Transverse colon (tissue), 4 donors: Measurements from ENCODE around the gene PRRG3. TPM values are rescaled to one million over a fixed set of nuclear protein-coding genes. Genes with fewer than 3 reads are reported as not detected.

Source experiments
- DNase-seq: peaks from one replicate; pipeline ENCODE4 v3.0.0-alpha.2; 2019
- H3K27ac ChIP-seq, 4 donors: fragments of 200-600 bp; sonication (generic); 2 replicates each; pipeline ENCODE4 v1.5.1; 2016 to 2018; ENCODE audit warnings: inconsistent platforms in 4 of 4
- H3K27me3 ChIP-seq: fragments of 200-600 bp; sonication (generic); 2 replicates; pipeline ENCODE4 v1.5.1; 2017; ENCODE audit warnings: inconsistent platforms
- H3K36me3 ChIP-seq, 4 donors: fragments of 200-600 bp; sonication (generic); 2 replicates each; pipeline ENCODE4 v1.5.1; 2017 to 2019; ENCODE audit warnings: inconsistent platforms in 4 of 4
- H3K4me1 ChIP-seq, 4 donors: fragments of 200-600 bp; sonication (generic); 2 replicates each; pipeline ENCODE4 v1.5.1; 2017 to 2020; ENCODE audit warnings: inconsistent platforms in 4 of 4
- H3K4me3 ChIP-seq, 4 donors: fragments of 200-600 bp; sonication (generic); 1 replicate in 1 of 4; 2 replicates in 3 of 4; pipeline versions ENCODE4 v1.5.1 to v1.6.1; 2017 to 2019; ENCODE audit warnings: inconsistent platforms in 4 of 4
- H3K9me3 ChIP-seq, 2 donors: fragments of 200-600 bp; sonication (generic); 2 replicates each; pipeline ENCODE4 v1.5.1; 2017 to 2019; ENCODE audit warnings: inconsistent platforms in 2 of 2
- EP300 ChIP-seq: sonication (generic); formaldehyde crosslinking; IDR thresholded peaks from one replicate; pipeline ENCODE4 v1.6.1; 2017; ENCODE audit warnings: antibody characterized with exemption, low read depth
- POLR2A ChIP-seq: fragments of 450-650 bp; IDR thresholded peaks from one replicate; pipeline ENCODE4 v1.6.1; 2016; ENCODE audit warnings: antibody characterized with exemption, mild to moderate bottlenecking, moderate library complexity
- POLR2AphosphoS5 ChIP-seq, 3 donors: sonication (generic); formaldehyde crosslinking; IDR thresholded peaks; one replicate each; pipeline ENCODE4 v1.6.1; 2016; ENCODE audit warnings: antibody characterized with exemption in 3 of 3
- WGBS, 2 donors: methylation state at CpG; one replicate each; pipeline ENCODE4 v1.1.5; 2018; ENCODE audit warnings: low coverage in 1 of 2; 5-methylcytosine and 5-hydroxymethylcytosine counted together
- in situ Hi-C, 4 donors: fragments of 200-750 bp; cut with MboI; loops; one replicate each; pipeline versions ENCODE4 v1.15.0 to v1.15.1; 2017; ENCODE audit warnings: low sequenced_read_pairs in 3 of 4, low pct_ligation_motif_present in 1 of 4, low pct_unique_long_range_greater_than_20kb in 1 of 4
- intact Hi-C: fragments of 100-400 bp; cut with DNase I; formaldehyde crosslinking; loops from one replicate; pipeline ENCODE4 v1.15.1; 2023; ENCODE audit warnings: low total_unique reads
- total RNA-seq, 4 donors: library from RNA; depleted of rRNA; stranded (reverse); fragments of >200 nt; gene quantifications; one replicate each; pipeline ENCODE4 v1.1.0, GENCODE V29; 2016
- TF ChIP-seq, protein P1 (sequence below), 5 experiments: fragments of 200-600 bp in 3 of 5; fragments of 450-650 bp in 2 of 5; sonication (generic) in 3 of 5; IDR thresholded peaks; 1 replicate in 2 of 5; 2 replicates in 3 of 5; pipeline ENCODE4 v1.5.1; 2016 to 2017; ENCODE audit warnings: antibody characterized with exemption in 5 of 5, inconsistent platforms in 3 of 5, mild to moderate bottlenecking in 2 of 5, moderate library complexity in 1 of 5

The PRRG3 gene
- total RNA-seq, result 1 to 10 TPM in 2 of 4 donors, under 1 TPM in 1, not detected in 1; 0.68 to 3.2 (median 1.8) TPM

DNA sequence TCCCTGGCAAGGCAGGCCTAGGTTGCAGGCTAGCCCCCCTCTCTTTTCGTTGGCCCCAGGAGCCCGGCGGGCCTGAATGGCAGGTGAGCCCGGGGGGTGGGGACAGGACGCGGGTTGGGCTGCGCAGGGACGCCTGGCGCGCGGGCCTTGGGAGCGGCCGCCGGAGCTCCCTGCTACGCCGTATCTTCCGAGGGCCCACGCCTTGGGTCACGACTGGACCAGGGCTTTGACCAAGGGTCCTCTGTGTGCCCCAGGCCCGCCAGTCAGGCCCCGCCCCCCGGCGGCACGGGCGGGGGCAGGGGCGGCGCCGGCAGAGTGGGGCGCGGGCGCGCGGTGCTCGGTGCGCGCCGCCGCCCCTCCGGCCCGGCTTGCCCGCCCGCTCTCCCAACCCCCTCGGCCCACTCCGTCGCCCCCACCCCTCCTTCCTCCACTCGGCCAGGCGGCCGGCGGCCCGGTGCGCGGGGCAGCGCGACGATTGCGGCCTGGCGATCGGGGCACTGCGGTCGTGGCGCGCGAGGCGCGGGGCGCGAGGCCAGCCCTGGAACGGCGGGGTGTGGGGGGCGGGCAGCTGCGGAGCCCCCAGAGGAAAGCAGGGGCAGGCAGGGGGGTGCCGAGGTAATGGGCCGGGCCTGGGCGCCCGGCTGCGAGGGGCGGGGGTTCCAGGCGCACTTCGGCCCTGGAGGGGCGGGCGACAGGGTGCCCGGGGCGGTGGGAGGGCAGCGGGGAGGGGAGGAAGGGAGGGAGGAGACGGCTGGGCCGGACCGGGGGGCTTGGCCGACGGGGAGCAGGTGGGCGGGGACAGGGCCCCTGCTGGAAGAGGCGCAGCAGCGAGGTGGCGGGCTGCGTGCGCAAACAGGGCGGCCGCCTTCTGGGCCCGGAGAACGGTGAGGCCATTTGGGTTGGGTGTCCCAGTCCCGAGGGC lies at the start of gene PRRG3:
Gene PRRG3, plus strand, starts transcription at position 798 of the 922 bp plus-strand sequence. CDS start 3,357 bp downstream, outside the sequence.
- no peak for TF ChIP-seq POLR2A
- H3K27ac ChIP-seq, result no peak within 1 kb of the TSS
- peaks cover 6% of the 10 kb centered on the region for H3K27me3 ChIP-seq
- no peak within 1 kb of the TSS for H3K4me3 ChIP-seq
- 60% methylated on average over 80 of the region's 100 CpGs; no CpG with 5 or more reads in 1 of the 2 donors for WGBS, 2 donors
- H3K4me1 ChIP-seq, result no peaks in the 10 kb centered on the region
- in situ Hi-C loops (loop anchor here in 1 of 4 donors (25.0 kb wide), 1 partner anchor 533 kb away; no protein-coding TSS in a partner anchor), intact Hi-C loops (no loop called here)
- DNase-seq, result no peak
- no peaks in the 10 kb centered on the region for H3K9me3 ChIP-seq
- H3K36me3 ChIP-seq, result no peaks in the 10 kb centered on the region

DNA sequence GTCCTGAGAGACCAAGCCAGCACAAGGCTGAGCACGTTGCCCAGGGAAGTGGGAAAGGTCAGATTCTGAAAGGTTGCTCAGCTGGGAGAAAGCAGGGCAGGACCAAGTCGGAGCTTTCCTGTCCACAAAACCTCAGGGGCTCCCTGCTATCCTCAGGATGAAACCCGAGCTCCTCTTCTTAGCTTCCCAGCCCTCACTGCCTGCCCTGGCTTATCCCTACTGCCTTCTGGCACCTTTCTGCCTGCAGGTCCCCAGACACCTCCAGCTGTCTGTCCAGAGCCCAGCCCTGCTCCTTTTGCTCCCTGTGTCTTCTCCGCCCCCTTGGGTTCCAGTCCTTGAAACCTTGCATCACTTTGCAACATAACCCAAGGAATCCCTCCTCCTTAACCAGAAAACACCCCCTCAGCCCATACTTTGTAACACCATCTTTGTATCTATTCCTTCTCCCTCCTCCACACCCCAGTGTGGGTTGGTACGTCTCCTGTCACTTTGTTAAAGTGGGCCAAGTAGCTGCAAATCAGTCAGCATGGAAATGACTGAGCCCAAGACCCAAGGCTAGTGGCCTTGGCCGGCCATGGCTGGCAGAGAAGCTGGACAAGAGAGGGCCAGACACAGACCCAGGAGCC lies 20.0 kb upstream of the PRRG3 start:
- no peaks in the 10 kb centered on the region for H3K36me3 ChIP-seq
- H3K9me3 ChIP-seq, result no peaks in the 10 kb centered on the region
- intact Hi-C loops (no loop called here), in situ Hi-C loops (loop anchor here in 2 of 4 donors (10.0 to 25.0 kb wide), 2 partner anchors 513 to 520 kb away; no protein-coding TSS in a partner anchor)
- no peak for DNase-seq
- H3K27me3 ChIP-seq, result no peaks in the 10 kb centered on the region
- H3K4me3 ChIP-seq, result no peak overlapping the region
- TF ChIP-seq POLR2AphosphoS5 (IDR thresholded peaks at IDR 0.05), result no peak
- TF ChIP-seq, protein P1, sequence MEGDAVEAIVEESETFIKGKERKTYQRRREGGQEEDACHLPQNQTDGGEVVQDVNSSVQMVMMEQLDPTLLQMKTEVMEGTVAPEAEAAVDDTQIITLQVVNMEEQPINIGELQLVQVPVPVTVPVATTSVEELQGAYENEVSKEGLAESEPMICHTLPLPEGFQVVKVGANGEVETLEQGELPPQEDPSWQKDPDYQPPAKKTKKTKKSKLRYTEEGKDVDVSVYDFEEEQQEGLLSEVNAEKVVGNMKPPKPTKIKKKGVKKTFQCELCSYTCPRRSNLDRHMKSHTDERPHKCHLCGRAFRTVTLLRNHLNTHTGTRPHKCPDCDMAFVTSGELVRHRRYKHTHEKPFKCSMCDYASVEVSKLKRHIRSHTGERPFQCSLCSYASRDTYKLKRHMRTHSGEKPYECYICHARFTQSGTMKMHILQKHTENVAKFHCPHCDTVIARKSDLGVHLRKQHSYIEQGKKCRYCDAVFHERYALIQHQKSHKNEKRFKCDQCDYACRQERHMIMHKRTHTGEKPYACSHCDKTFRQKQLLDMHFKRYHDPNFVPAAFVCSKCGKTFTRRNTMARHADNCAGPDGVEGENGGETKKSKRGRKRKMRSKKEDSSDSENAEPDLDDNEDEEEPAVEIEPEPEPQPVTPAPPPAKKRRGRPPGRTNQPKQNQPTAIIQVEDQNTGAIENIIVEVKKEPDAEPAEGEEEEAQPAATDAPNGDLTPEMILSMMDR (IDR thresholded peaks at IDR 0.05), result no peak
- no peak for TF ChIP-seq POLR2A
- TF ChIP-seq EP300, result no peak
- H3K4me1 ChIP-seq, result no peaks in the 10 kb centered on the region
- no peak overlapping the region for H3K27ac ChIP-seq
- WGBS, 2 donors, result 58 to 100% methylated on average over 1 to 6 of the region's 6 CpGs

DNA sequence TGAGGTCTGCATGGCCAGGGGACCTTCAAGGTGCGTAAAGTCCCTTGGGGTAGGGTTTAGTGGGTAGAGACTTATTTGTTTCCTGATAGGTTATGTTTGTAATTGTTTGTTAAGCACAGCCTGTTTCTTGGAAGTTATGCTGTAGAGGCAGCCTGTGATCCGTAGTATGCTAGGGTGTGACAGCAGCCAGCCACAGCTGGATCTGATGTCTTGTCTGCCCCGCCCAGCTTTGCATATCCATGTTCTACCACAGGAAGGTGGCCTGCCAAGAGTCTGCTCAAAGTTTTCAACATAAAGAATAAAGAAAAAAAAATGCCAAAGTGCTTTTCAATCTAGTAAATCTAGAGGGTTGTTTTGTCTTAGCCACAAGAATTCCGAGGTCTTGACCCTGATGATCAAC lies 19.1 kb upstream of the PRRG3 start:
- H3K27ac ChIP-seq, result no peak overlapping the region
- no peaks in the 10 kb centered on the region for H3K36me3 ChIP-seq
- DNase-seq, result no peak
- H3K27me3 ChIP-seq, result no peaks in the 10 kb centered on the region
- H3K4me1 ChIP-seq, result no peaks in the 10 kb centered on the region
- in situ Hi-C loops (loop anchor here in 2 of 4 donors (10.0 to 25.0 kb wide), 2 partner anchors 514 to 521 kb away; no protein-coding TSS in a partner anchor), intact Hi-C loops (no loop called here)
- H3K9me3 ChIP-seq, result no peaks in the 10 kb centered on the region
- TF ChIP-seq POLR2AphosphoS5 (IDR thresholded peaks at IDR 0.05), result no peak
- TF ChIP-seq POLR2A, result no peak
- TF ChIP-seq, protein P1 (IDR thresholded peaks at IDR 0.05), result no peak
- H3K4me3 ChIP-seq, result no peak overlapping the region
- 42 to 83% methylated on average over 2 to 4 of the region's 4 CpGs for WGBS, 2 donors

DNA sequence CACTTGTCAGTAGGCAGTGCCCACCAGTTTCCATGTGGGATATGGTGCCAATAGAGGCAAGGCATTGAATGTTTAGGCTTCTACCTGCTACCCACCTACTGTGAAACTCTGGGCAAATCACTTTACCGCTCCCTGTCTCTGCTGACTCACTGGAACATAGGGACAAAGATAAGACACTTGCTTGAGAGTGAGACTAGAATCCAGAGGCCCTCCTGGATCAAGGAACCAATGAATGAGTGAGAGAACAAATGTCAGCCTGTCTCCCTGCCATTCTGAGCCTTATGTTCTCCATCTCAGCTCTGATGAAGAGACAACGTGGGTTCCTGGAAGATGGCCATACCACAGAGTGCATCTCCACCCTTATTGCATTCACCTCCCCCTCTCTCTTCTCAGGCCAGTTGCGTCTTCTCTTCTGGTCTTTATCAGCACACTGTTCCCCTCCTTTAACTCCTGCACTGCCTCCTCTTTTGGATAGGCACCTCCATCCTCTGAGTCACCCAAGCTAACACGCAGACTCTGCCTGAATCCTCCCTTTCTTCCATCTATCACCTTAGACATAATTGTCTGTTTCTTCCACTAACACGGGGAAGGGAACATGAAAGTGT lies 15.4 kb upstream of the PRRG3 start:
- Histone ChIP-seq H3K4me1 (no peaks in the 10 kb centered on the region), H3K9me3 (no peaks in the 10 kb centered on the region), H3K36me3 (no peaks in the 10 kb centered on the region), H3K27ac (no peak overlapping the region), H3K4me3 (no peak overlapping the region), H3K27me3 (no peaks in the 10 kb centered on the region)
- in situ Hi-C loops, result loop anchor here (5.0 to 25.0 kb wide), 3 partner anchors 518 to 528 kb away; no protein-coding TSS in a partner anchor
- TF ChIP-seq EP300, result no peak
- TF ChIP-seq POLR2AphosphoS5 (IDR thresholded peaks at IDR 0.05), result no peak
- TF ChIP-seq, protein P1 (IDR thresholded peaks at IDR 0.05), result no peak
- TF ChIP-seq POLR2A, result no peak
- no peak for DNase-seq
- WGBS, 2 donors, result 53% methylated on average over 5 of the region's 5 CpGs; no CpG with 5 or more reads in 1 of the 2 donors
- intact Hi-C loops, result loop anchor here (5.0 kb wide), 2 partner anchors 528 to 1628 kb away; no protein-coding TSS in a partner anchor
